Activated CD8-positive, alpha-beta memory T cell treated with anti-CD3 and anti-CD28 coated beads for 4 hours (primary cell): Measurements from ENCODE around the gene SLC26A1.

Experiments
- DNase-seq, 2 donors: peaks; one replicate each; pipeline ENCODE4 v3.0.0-alpha.2; 2020; ENCODE audit warnings: low read depth in 2 of 2

SLC26A1 gene

GRCh38 chr4:993111-994029 is at the start of gene SLC26A1:
Gene SLC26A1 (minus strand): TSS chr4:993404. CDS start chr4:991703, 1,701 bp downstream.
- no peak for DNase-seq

GRCh38 chr4:1042352-1043055 is 49.3 kb upstream of the SLC26A1 start:
- DNase-seq = no peak

- no peak for DNase-seq
Measured at GRCh38 chr4:1041936-1042330, 48.7 kb upstream of the SLC26A1 start.

- DNase-seq = no peak
Measured at GRCh38 chr4:1041147-1041935, 48.1 kb upstream of the SLC26A1 start.

GRCh38 chr4:1040344-1041146 is 47.3 kb upstream of the SLC26A1 start:
- no peak for DNase-seq

- DNase-seq = no peak
Measured at GRCh38 chr4:1039493-1040343, 46.5 kb upstream of the SLC26A1 start.

- DNase-seq = no peak
Measured at GRCh38 chr4:1038948-1039492, 45.8 kb upstream of the SLC26A1 start.

- DNase-seq = no peak
Measured at GRCh38 chr4:1036976-1037810, 44.0 kb upstream of the SLC26A1 start.

GRCh38 chr4:1036095-1036494 is 42.9 kb upstream of the SLC26A1 start:
- DNase-seq = no peak

GRCh38 chr4:1035510-1035909 is 42.3 kb upstream of the SLC26A1 start:
- DNase-seq = no peak

- DNase-seq = no peak
Measured at GRCh38 chr4:1033840-1034551, 40.8 kb upstream of the SLC26A1 start.

GRCh38 chr4:1032861-1033260 is 39.7 kb upstream of the SLC26A1 start:
- DNase-seq = no peak

GRCh38 chr4:1031956-1032795 is 39.0 kb upstream of the SLC26A1 start:
- no peak for DNase-seq

- DNase-seq = no peak
Measured at GRCh38 chr4:1031346-1031745, 38.1 kb upstream of the SLC26A1 start.

GRCh38 chr4:1030559-1030958 is 37.4 kb upstream of the SLC26A1 start:
- DNase-seq = no peak

GRCh38 chr4:1030031-1030430 is 36.8 kb upstream of the SLC26A1 start:
- no peak for DNase-seq

GRCh38 chr4:1029529-1029928 is 36.3 kb upstream of the SLC26A1 start:
- DNase-seq = no peak
